Keratinocyte (primary cell): ENCODE results near the gene EIF2B1. TPM values are rescaled to one million over a fixed set of nuclear protein-coding genes. Genes with fewer than 3 reads are reported as not detected.

Source experiments
- DNase-seq: peaks from one replicate; pipeline ENCODE4 v3.0.0-alpha.2; 2011; ENCODE audit warnings: low read depth, missing footprints, low spot score
- FAIRE-seq: peaks from 2 replicates; lab custom pipeline; 2011; peaks lifted over from hg19 to GRCh38; lab: Jason Lieb, UNC
- H2AFZ ChIP-seq: 2 replicates; pipeline ENCODE4 v1.6.0; 2012; ENCODE audit warnings: low read length, control low read depth, inconsistent platforms; ENCODE audit not compliant: control insufficient read depth
- H3K27ac ChIP-seq: 2 replicates; pipeline ENCODE4 v1.5.1; 2011; ENCODE audit warnings: low read length; ENCODE audit not compliant: control insufficient read depth, insufficient read depth
- H3K27me3 ChIP-seq: 3 replicates; pipeline ENCODE4 v1.6.0; 2011; ENCODE audit warnings: low read length; ENCODE audit not compliant: control insufficient read depth, insufficient read depth; ENCODE audit errors: extremely low read depth
- H3K36me3 ChIP-seq, 2 experiments: 2 replicates in 1 of 2; 3 replicates in 1 of 2; pipeline ENCODE4 v1.5.1; 2011; ENCODE audit warnings: low read length in 2 of 2, mild to moderate bottlenecking in 1 of 2; ENCODE audit not compliant: control insufficient read depth in 2 of 2, insufficient read depth in 2 of 2; ENCODE audit errors: extremely low read depth in 1 of 2
- H3K4me1 ChIP-seq: 3 replicates; pipeline ENCODE4 v1.5.1; 2011; ENCODE audit warnings: low read length; ENCODE audit not compliant: control insufficient read depth, insufficient read depth; ENCODE audit errors: extremely low read depth
- H3K4me2 ChIP-seq: 3 replicates; pipeline ENCODE4 v1.6.0; 2011; ENCODE audit warnings: low read depth, low read length; ENCODE audit not compliant: control insufficient read depth, insufficient read depth; ENCODE audit errors: extremely low read depth
- H3K4me3 ChIP-seq, 3 experiments: fragments of 200-600 bp in 1 of 3; sonication (generic) in 1 of 3; 2 replicates in 2 of 3; 3 replicates in 1 of 3; pipeline ENCODE4 v1.5.1; 2011 to 2016; ENCODE audit warnings: low read length in 3 of 3, mild to moderate bottlenecking in 3 of 3, control low read depth in 2 of 3, inconsistent platforms in 1 of 3, low read depth in 1 of 3, mixed read lengths in 1 of 3, mixed run types in 1 of 3, moderate library complexity in 1 of 3; ENCODE audit not compliant: control insufficient read depth in 2 of 3, insufficient read depth in 2 of 3; ENCODE audit errors: extremely low read depth in 1 of 3
- H3K79me2 ChIP-seq: 2 replicates; pipeline ENCODE4 v1.6.0; 2012; ENCODE audit warnings: low read length; ENCODE audit not compliant: control insufficient read depth, insufficient read depth
- H3K9ac ChIP-seq: 3 replicates; pipeline ENCODE4 v1.6.0; 2011; ENCODE audit warnings: low read length; ENCODE audit not compliant: control insufficient read depth, insufficient read depth; ENCODE audit errors: extremely low read depth
- H3K9me1 ChIP-seq: 3 replicates; pipeline ENCODE4 v1.6.0; 2011; ENCODE audit warnings: low read length; ENCODE audit not compliant: control insufficient read depth, insufficient read depth; ENCODE audit errors: extremely low read depth
- H3K9me3 ChIP-seq: 2 replicates; pipeline ENCODE4 v1.5.1; 2012; ENCODE audit warnings: low read depth, low read length; ENCODE audit not compliant: control insufficient read depth
- H4K20me1 ChIP-seq: 3 replicates; pipeline ENCODE4 v1.6.0; 2011; ENCODE audit warnings: low read length; ENCODE audit not compliant: control insufficient read depth, insufficient read depth; ENCODE audit errors: extremely low read depth
- EZH2 ChIP-seq: IDR thresholded peaks from one replicate; pipeline ENCODE4 v1.6.1; 2012; ENCODE audit warnings: inconsistent platforms, mild to moderate bottlenecking, low read length, moderate library complexity
- dilution Hi-C: fragments of 300-500 bp; cut with MboI; formaldehyde crosslinking; loops from one replicate; pipeline ENCODE4 v1.7.0; 2020; ENCODE audit warnings: low sequenced_read_pairs; ENCODE audit not compliant: extremely low pct_ligation_motif_present
- polyA plus RNA-seq, 5 experiments: library from polyadenylated mRNA; depleted of rRNA in 3 of 5; stranded (reverse) in 3 of 5; stranded (forward) in 1 of 5; unstranded in 1 of 5; fragments of >200 nt; gene quantifications; 1 replicate in 1 of 5; 2 replicates in 3 of 5; 3 replicates in 1 of 5; pipeline versions ENCODE4 v1.2.1 to v1.2.3, GENCODE V29; 2011 to 2012; ENCODE audit warnings: missing spikeins in 2 of 5, low read depth in 1 of 5, low replicate concordance in 1 of 5
- TF ChIP-seq, protein P1 (sequence below), 3 experiments: IDR thresholded peaks in 1 of 3; conservative IDR thresholded peaks in 1 of 3; optimal IDR thresholded peaks in 1 of 3; 2 replicates in 2 of 3; 3 replicates in 1 of 3; pipeline versions ENCODE3 to v1.5.1; 2011; ENCODE audit warnings: low read length in 3 of 3, mild to moderate bottlenecking in 3 of 3, moderate library complexity in 2 of 3, control low read depth in 1 of 3, inconsistent platforms in 1 of 3; ENCODE audit not compliant: insufficient read depth in 2 of 3; ENCODE audit errors: extremely low read depth in 1 of 3

EIF2B1 gene
- polyA plus RNA-seq, 1 donor (not counting 4 experiments of a cell fraction or from before 2014, with no cell fraction given) = 39.5 TPM

DNA sequence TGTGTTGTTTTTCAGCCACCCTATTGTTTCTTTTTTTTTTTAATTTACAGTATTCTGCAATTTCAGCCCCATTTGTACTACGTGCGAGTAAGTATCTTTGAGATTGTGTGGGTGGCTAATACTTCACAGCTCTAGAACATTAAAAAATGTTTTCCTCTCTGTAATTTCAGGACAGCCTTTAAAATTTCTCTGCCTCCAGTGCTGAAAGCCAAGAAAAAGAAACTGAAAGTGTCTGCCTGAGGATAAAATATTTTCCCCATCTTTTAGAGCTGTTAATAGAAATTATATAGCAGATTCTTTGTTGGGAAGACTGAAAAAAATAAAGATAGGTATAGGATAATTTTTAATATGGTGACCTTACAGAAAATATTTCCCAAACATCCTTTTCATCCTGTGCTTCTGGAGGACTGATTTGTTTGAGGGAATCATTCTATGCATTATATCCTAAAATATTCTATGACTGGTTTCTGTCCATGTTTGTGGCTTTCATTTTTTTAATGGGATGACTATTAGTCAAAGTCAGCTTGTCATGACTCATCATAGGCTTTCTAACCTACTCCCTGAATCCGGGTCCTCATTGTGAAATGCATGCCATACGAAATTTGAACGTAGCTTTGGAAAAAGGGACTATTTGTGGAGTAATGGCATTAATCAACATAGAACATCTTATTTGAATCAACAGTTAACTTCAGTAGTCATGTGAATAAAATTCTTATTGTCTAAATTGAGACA lies 26.7 kb upstream of the EIF2B1 start:
- H3K36me3 ChIP-seq = peaks cover 10 to 16% of the 10 kb centered on the region in 2 experiments
- peak overlapping the region; percentile 31 for H3K4me2 ChIP-seq
- DNase-seq (no peak), FAIRE-seq (peak; percentile 84)
- dilution Hi-C loops = no loop called here
- H2AFZ ChIP-seq = no peak overlapping the region
- peak overlapping the region; percentile 22 for H3K9ac ChIP-seq
- no peaks in the 10 kb centered on the region for H3K9me3 ChIP-seq
- H3K4me3 ChIP-seq = peak overlapping the region in 1 of 3 experiments; percentile 13
- no peaks in the 10 kb centered on the region for H3K79me2 ChIP-seq
- H3K4me1 ChIP-seq = peaks cover 26% of the 10 kb centered on the region
- peak overlapping the region; percentile 65 for H3K27ac ChIP-seq
- H4K20me1 ChIP-seq = no peaks in the 10 kb centered on the region
- no peak for TF ChIP-seq EZH2
- TF ChIP-seq, protein P1, sequence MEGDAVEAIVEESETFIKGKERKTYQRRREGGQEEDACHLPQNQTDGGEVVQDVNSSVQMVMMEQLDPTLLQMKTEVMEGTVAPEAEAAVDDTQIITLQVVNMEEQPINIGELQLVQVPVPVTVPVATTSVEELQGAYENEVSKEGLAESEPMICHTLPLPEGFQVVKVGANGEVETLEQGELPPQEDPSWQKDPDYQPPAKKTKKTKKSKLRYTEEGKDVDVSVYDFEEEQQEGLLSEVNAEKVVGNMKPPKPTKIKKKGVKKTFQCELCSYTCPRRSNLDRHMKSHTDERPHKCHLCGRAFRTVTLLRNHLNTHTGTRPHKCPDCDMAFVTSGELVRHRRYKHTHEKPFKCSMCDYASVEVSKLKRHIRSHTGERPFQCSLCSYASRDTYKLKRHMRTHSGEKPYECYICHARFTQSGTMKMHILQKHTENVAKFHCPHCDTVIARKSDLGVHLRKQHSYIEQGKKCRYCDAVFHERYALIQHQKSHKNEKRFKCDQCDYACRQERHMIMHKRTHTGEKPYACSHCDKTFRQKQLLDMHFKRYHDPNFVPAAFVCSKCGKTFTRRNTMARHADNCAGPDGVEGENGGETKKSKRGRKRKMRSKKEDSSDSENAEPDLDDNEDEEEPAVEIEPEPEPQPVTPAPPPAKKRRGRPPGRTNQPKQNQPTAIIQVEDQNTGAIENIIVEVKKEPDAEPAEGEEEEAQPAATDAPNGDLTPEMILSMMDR (optimal IDR thresholded peaks at IDR 0.05 in 1 of 3, IDR thresholded peaks at IDR 0.05 in 1 of 3, conservative IDR thresholded peaks at IDR 0.05 in 1 of 3; ENCODE audit: extremely low read depth in 1 of 3, insufficient read depth in 2 of 3, low read length in 3 of 3) = no peak
- H3K9me1 ChIP-seq = no peaks in the 10 kb centered on the region
- H3K27me3 ChIP-seq = no peaks in the 10 kb centered on the region

DNA sequence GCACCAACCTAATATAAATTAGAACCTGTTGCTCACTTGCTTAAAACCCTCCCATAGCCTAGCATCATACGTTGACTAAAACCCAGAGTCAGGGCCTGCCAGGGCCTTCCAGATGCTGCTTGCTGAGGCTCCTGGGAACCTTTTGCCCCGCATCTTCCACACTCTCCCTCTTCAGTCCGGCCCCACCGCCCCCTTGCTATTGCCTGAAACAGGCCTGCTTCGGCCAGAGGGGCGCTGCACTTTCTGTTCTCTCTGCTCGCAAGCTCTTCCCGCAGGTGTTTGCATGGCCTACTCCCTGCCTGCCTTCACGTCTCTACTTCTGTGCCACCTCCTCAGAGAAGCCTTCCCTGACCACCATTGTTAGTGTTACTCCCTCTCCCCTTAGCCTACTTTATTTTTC lies 23.7 kb upstream of the EIF2B1 start:
- Histone ChIP-seq H3K9me3 (no peaks in the 10 kb centered on the region), H3K4me1 (peaks cover 26% of the 10 kb centered on the region), H3K9ac (no peak overlapping the region), H4K20me1 (no peaks in the 10 kb centered on the region), H3K4me3 (no peak overlapping the region), H2AFZ (no peak overlapping the region), H3K36me3 (peaks cover 11 to 19% of the 10 kb centered on the region in 2 experiments), H3K4me2 (no peak overlapping the region), H3K27me3 (no peaks in the 10 kb centered on the region), H3K27ac (no peak overlapping the region), H3K79me2 (no peaks in the 10 kb centered on the region), H3K9me1 (no peaks in the 10 kb centered on the region)
- DNase-seq = no peak
- dilution Hi-C loops = no loop called here
- no peak for TF ChIP-seq EZH2
- TF ChIP-seq, protein P1 (optimal IDR thresholded peaks at IDR 0.05 in 1 of 3, IDR thresholded peaks at IDR 0.05 in 1 of 3, conservative IDR thresholded peaks at IDR 0.05 in 1 of 3; ENCODE audit: extremely low read depth in 1 of 3, insufficient read depth in 2 of 3, low read length in 3 of 3) = no peak
- FAIRE-seq = no peak
